ENCODE results near the gene MYO1D.

DNA sequence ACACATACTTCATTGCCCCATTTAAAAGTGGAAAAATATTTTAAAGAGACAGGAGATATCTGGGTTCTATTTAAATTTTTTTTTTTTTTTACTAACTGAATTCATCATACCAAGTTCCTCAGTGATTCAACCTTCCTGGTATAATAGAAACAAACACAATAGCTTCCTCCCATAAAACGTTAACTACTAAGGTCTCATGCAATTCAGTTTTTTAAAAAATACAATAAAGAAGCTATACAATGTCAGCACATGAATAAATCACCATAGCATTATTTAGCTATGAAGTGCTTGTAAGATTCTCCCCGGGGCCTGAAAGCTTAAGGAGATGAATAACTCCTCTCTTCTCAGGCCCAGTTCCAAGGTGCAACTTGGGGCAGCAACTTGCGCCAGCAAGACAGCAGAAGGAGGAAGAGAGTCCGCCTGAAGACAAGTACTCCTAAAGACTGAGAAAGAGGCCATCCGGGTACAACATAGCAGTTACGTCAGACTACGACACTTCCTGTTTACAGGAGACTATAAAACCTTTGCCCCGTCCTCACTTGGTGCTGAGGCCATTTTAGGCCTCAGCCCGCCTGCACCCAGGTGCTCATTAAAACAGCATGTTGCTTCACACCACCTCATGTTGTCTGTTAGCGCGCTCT, 81.5 kb downstream of the MYO1D start:
- TF ChIP-seq CTCF (IDR thresholded peaks at IDR 0.05) (no peak), POLR2A (IDR thresholded peaks at IDR 0.05) (no peak)

All from adrenal gland (tissue), 5 donors.